Kidney epithelial cell (primary cell): Measurements from ENCODE around the gene AGER. TPM values are rescaled to one million over a fixed set of nuclear protein-coding genes. Genes with fewer than 3 reads are reported as not detected.
A peak's percentile ranks its signal among the peaks of the same experiment; 100 is the strongest.

Experiments
- DNase-seq: peaks from one replicate; pipeline ENCODE4 v3.0.0-alpha.2; 2010; ENCODE audit warnings: low read depth
- H3K27me3 ChIP-seq: 2 replicates; pipeline ENCODE4 v1.6.0; 2011; ENCODE audit warnings: low read length; ENCODE audit not compliant: control insufficient read depth, insufficient read depth
- H3K36me3 ChIP-seq: 2 replicates; pipeline ENCODE4 v1.5.1; 2011; ENCODE audit warnings: low read length; ENCODE audit not compliant: control insufficient read depth, insufficient read depth
- H3K4me3 ChIP-seq: 2 replicates; pipeline ENCODE4 v1.5.1; 2011; ENCODE audit warnings: low read depth, mild to moderate bottlenecking, control low read depth, low read length
- total RNA-seq: library from RNA; depleted of rRNA; stranded (reverse); fragments of >200 nt; gene quantifications from 2 replicates; pipeline ENCODE4 v1.2.3, GENCODE V29; 2015
- TF ChIP-seq, protein P1 (sequence below): IDR thresholded peaks from 2 replicates; pipeline ENCODE4 v1.5.1; 2011; ENCODE audit warnings: mild to moderate bottlenecking, moderate library complexity, low read length, control low read depth, inconsistent platforms; ENCODE audit not compliant: insufficient read depth, poor library complexity, severe bottlenecking

Gene AGER
- total RNA-seq, 1 donor from 2014 or later = 0.25 TPM

- no peak within 1 kb of the TSS for H3K4me3 ChIP-seq
- H3K36me3 ChIP-seq = no peaks in the 10 kb centered on the region
- TF ChIP-seq, protein P1, sequence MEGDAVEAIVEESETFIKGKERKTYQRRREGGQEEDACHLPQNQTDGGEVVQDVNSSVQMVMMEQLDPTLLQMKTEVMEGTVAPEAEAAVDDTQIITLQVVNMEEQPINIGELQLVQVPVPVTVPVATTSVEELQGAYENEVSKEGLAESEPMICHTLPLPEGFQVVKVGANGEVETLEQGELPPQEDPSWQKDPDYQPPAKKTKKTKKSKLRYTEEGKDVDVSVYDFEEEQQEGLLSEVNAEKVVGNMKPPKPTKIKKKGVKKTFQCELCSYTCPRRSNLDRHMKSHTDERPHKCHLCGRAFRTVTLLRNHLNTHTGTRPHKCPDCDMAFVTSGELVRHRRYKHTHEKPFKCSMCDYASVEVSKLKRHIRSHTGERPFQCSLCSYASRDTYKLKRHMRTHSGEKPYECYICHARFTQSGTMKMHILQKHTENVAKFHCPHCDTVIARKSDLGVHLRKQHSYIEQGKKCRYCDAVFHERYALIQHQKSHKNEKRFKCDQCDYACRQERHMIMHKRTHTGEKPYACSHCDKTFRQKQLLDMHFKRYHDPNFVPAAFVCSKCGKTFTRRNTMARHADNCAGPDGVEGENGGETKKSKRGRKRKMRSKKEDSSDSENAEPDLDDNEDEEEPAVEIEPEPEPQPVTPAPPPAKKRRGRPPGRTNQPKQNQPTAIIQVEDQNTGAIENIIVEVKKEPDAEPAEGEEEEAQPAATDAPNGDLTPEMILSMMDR = no peak
- H3K27me3 ChIP-seq = no peaks in the 10 kb centered on the region
- DNase-seq = no peak
Observed at GRCh38 chr6:32192608-32193039, 8.6 kb upstream of the AGER start, which contains the start of gene GPSM3. Gene GPSM3, minus strand, starts transcription at chr6:32192643. Its CDS starts 130 bp downstream, at chr6:32192513.

DNA sequence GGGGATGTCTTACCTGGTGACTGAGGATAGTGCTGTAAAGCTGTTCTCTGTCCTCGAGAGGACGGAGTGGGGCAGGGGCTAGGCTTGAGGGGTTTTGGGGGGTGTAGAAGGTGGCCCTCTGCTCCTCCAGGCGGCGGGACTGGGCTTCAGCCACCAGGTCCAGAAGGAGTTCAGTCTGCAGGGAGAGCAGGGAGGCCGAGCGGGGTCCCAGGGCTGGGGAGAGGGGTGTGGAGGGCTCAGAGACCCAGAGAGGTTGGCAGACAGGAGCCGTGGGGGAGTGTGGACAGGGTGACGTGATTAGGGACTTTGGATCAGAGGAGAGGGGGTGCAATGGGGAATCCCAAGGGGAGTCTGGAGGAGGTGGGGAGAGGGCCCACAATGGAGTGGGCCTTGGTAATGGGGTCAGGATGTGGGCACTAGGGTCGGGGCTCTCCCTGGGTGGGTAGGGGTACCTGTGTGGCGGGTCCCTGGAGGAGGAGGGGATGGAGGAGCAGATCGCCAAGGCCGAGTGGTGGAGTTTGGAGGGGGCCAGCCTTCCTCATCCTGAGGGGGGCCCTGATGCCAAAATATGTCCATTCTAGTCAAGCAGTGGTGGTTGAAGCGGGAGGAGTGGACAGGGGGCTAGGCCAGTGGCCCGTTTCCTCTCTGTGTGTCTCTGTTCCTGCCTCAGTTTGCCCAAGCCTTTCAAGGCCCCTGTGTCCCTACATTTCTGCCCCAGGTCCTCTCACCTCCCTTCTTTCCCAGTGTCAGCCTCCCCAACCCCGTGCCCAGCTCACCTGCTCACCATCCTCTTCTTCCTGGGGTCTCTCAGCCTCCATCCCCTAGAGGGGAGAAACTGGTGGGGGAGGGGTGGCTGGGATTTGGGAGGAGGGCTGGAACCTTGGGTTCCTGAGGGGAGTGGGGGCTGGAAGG is 7.9 kb upstream of the AGER start:
- no peak overlapping the region for H3K4me3 ChIP-seq
- TF ChIP-seq, protein P1 = no peak
- no peaks in the 10 kb centered on the region for H3K27me3 ChIP-seq
- no peak for DNase-seq
- no peaks in the 10 kb centered on the region for H3K36me3 ChIP-seq

- TF ChIP-seq, protein P1 = no peak
- DNase-seq = no peak
- no peaks in the 10 kb centered on the region for H3K27me3 ChIP-seq
- H3K4me3 ChIP-seq = no peak overlapping the region
- H3K36me3 ChIP-seq = no peaks in the 10 kb centered on the region
Observed at GRCh38 chr6:32190911-32191677, 7.0 kb upstream of the AGER start.

- Histone ChIP-seq H3K27me3 (no peaks in the 10 kb centered on the region), H3K36me3 (no peaks in the 10 kb centered on the region)
Observed at GRCh38 chr6:32190054-32190851, 6.2 kb upstream of the AGER start, which contains the start of gene PBX2. Gene PBX2, minus strand, starts transcription at chr6:32190202. Its CDS starts 287 bp downstream, at chr6:32189915.

DNA sequence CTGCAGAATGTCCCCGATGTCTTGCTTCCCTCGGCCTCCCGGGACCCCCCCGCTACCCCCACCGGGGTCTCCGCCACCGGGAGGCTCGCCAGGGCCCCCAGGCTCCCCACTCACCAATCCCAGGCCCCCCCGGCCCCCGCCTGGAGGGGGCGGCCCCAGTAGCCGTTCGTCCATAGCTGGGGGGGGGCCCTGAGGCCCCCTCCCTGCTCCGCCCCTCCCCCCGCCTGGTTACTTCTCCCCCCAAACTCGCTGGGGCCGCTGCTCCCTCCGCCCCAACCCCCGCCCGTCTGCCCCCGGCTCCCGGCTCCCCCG is 5.6 kb upstream of the AGER start:
- Histone ChIP-seq H3K36me3 (no peaks in the 10 kb centered on the region), H3K4me3 (peak overlapping the region; percentile 71), H3K27me3 (no peaks in the 10 kb centered on the region)
- no peak for DNase-seq
- TF ChIP-seq, protein P1 = no peak

More at GRCh38 chr6:32190054-32190851, 6.2 kb upstream of the AGER start, which contains the start of gene PBX2:
- TF ChIP-seq, protein P1 = no peak
- peak; percentile 65 for DNase-seq
- H3K4me3 ChIP-seq = peak within 1 kb of the TSS; percentile 71
